H1 (cell line): Measurements from ENCODE around the gene EIF4E1B. TPM values are rescaled to one million over a fixed set of nuclear protein-coding genes. Genes with fewer than 3 reads are reported as not detected.

Experiments used
- BCL11A ChIP-seq, 2 experiments: IDR thresholded peaks; one replicate each; pipeline ENCODE4 v1.6.1; 2011; ENCODE audit warnings: low read depth in 2 of 2, low read length in 2 of 2, mild to moderate bottlenecking in 2 of 2
- EZH2 ChIP-seq: fragments of 200-600 bp; sonication (generic); IDR thresholded peaks from 2 replicates; pipeline ENCODE4 v1.7.1; 2012; ENCODE audit warnings: low read depth, mild to moderate bottlenecking, moderate library complexity, low read length, inconsistent platforms; ENCODE audit not compliant: severe bottlenecking
- GABPA ChIP-seq: IDR thresholded peaks from 2 replicates; pipeline ENCODE4 v1.6.1; 2011; ENCODE audit warnings: mild to moderate bottlenecking, low read length, moderate library complexity, borderline replicate concordance; ENCODE audit not compliant: insufficient read depth
- PHF8 ChIP-seq: fragments of 200-600 bp; sonication (generic); conservative IDR thresholded peaks from 2 replicates; pipeline ENCODE4 v1.7.1; 2012; ENCODE audit warnings: low read depth, mild to moderate bottlenecking, inconsistent platforms, low read length, moderate library complexity
- RBBP5 ChIP-seq: IDR thresholded peaks from 2 replicates; pipeline ENCODE4 v1.7.1; 2012; ENCODE audit warnings: low read depth, mild to moderate bottlenecking, inconsistent platforms, low read length, moderate library complexity, borderline replicate concordance
- polyA plus RNA-seq, 7 experiments: library from polyadenylated mRNA; depleted of rRNA in 3 of 7; stranded (reverse) in 5 of 7; unstranded in 2 of 7; fragments of >200 nt in 5 of 7; fragments of 200-250 nt in 2 of 7; gene quantifications; 1 replicate in 5 of 7; 2 replicates in 1 of 7; 4 replicates in 1 of 7; pipeline versions ENCODE4 v1.2.1 to v1.2.3, GENCODE V29; 2011 to 2013; ENCODE audit warnings: missing spikeins in 2 of 7, mixed read lengths in 2 of 7
- total RNA-seq: library from RNA; stranded (reverse); fragmentation: NEBNext Ultra II Directional; extraction: Animal tissue kit (Norgen Biotek cat#: 25700); gene quantifications from 2 replicates; pipeline ENCODE4 v1.2.1, GENCODE V29; 2021

EIF4E1B gene
- total and polyA plus RNA-seq, 2 of the 8 experiments (the other 6 are each of a cell fraction or from before 2014, with no cell fraction given) = 0.97 to 1.3 TPM

- TF ChIP-seq RBBP5 (peak; percentile 51; the same call in 1 of the 2 replicates), EZH2 (no peak), PHF8 (no peak), GABPA (no peak), BCL11A (IDR thresholded peaks at IDR 0.05; ENCODE audit: low read depth in 2 of 2, low read length in 2 of 2) (no peak)
These were observed 41.6 kb downstream of the EIF4E1B start (continued) for GRCh38 chr5:176671890-176672747.
